Uterus (tissue), 4 donors: Measurements from ENCODE around the gene HEG1. TPM values are rescaled to one million over a fixed set of nuclear protein-coding genes. Genes with fewer than 3 reads are reported as not detected.

Source experiments
- DNase-seq, 2 donors: peaks; one replicate each; pipeline ENCODE4 v3.0.0-alpha.2; 2019 to 2020
- H3K27ac ChIP-seq, 2 donors: fragments of 200-600 bp; sonication (generic); 1 replicate in 1 of 2; 2 replicates in 1 of 2; pipeline ENCODE4 v1.5.1; 2016 to 2018
- H3K27me3 ChIP-seq, 2 donors: fragments of 200-600 bp; sonication (generic); one replicate each; pipeline ENCODE4 v1.5.1; 2018 to 2019; ENCODE audit warnings: control low read depth in 1 of 2
- H3K36me3 ChIP-seq, 2 donors: fragments of 200-600 bp; sonication (generic); one replicate each; pipeline ENCODE4 v1.5.1; 2019; ENCODE audit warnings: control low read depth in 1 of 2
- H3K4me1 ChIP-seq, 2 donors: fragments of 200-600 bp; sonication (generic); one replicate each; pipeline ENCODE4 v1.5.1; 2018 to 2019; ENCODE audit warnings: control low read depth in 1 of 2
- H3K4me3 ChIP-seq, 2 donors: fragments of 200-600 bp; sonication (generic); 1 replicate in 1 of 2; 2 replicates in 1 of 2; pipeline ENCODE4 v1.5.1; 2018 to 2019; ENCODE audit warnings: mild to moderate bottlenecking in 1 of 2
- H3K9me3 ChIP-seq, 2 donors: fragments of 200-600 bp; sonication (generic); one replicate each; pipeline ENCODE4 v1.5.1; 2019; ENCODE audit warnings: control low read depth in 1 of 2
- CTCF ChIP-seq, 4 experiments: fragments of 200-600 bp in 2 of 4; fragments of 450-650 bp in 2 of 4; sonication (generic) in 2 of 4; IDR thresholded peaks; one replicate each; pipeline ENCODE4 v1.5.1; 2016 to 2019; ENCODE audit warnings: antibody characterized with exemption in 4 of 4, mild to moderate bottlenecking in 2 of 4, moderate library complexity in 1 of 4
- POLR2A ChIP-seq, 2 donors: fragments of 450-650 bp; IDR thresholded peaks; one replicate each; pipeline ENCODE4 v1.6.1; 2016; ENCODE audit warnings: antibody characterized with exemption in 2 of 2, mild to moderate bottlenecking in 1 of 2, moderate library complexity in 1 of 2
- intact Hi-C: fragments of 100-400 bp; cut with DNase I; formaldehyde crosslinking; loops from one replicate; pipeline ENCODE4 v1.15.1; 2023; ENCODE audit warnings: low total_unique reads
- total RNA-seq, 4 donors: library from RNA; depleted of rRNA in 3 of 4; stranded (reverse); fragments of >200 nt in 3 of 4; gene quantifications; one replicate each; pipeline versions ENCODE4 v1.1.0 to v1.2.4, GENCODE V29; 2014 to 2023
- donor health status: DM: yes; HTN: yes; CAD: no.

Gene HEG1
- total RNA-seq, 4 donors from 2014 or later = 64.8 to 97.0 (median 71.7) TPM

GRCh38 chr3:125080077-125080476, 24.3 kb upstream of the HEG1 start:
- no peak for DNase-seq
- no peak overlapping the region for H3K27ac ChIP-seq
- no peaks in the 10 kb centered on the region for H3K9me3 ChIP-seq
- no peaks in the 10 kb centered on the region for H3K4me1 ChIP-seq
- TF ChIP-seq POLR2A (IDR thresholded peaks at IDR 0.05) (no peak), CTCF (IDR thresholded peaks at IDR 0.05) (no peak)
- H3K36me3 ChIP-seq = no peaks in the 10 kb centered on the region
- H3K27me3 ChIP-seq = no peaks in the 10 kb centered on the region
- intact Hi-C loops = no loop called here
- no peak overlapping the region for H3K4me3 ChIP-seq

GRCh38 chr3:125079675-125080045, 23.9 kb upstream of the HEG1 start:
- Histone ChIP-seq H3K27me3 (no peaks in the 10 kb centered on the region), H3K27ac (no peak overlapping the region), H3K4me3 (no peak overlapping the region), H3K9me3 (no peaks in the 10 kb centered on the region), H3K36me3 (no peaks in the 10 kb centered on the region), H3K4me1 (no peaks in the 10 kb centered on the region)
- TF ChIP-seq CTCF (IDR thresholded peaks at IDR 0.05) = no peak
- TF ChIP-seq POLR2A (IDR thresholded peaks at IDR 0.05) = no peak
- DNase-seq = no peak
- intact Hi-C loops = no loop called here

- H3K4me3 ChIP-seq = no peak overlapping the region
- H3K27ac ChIP-seq = no peak overlapping the region
- no peaks in the 10 kb centered on the region for H3K36me3 ChIP-seq
- DNase-seq = no peak
- no peaks in the 10 kb centered on the region for H3K4me1 ChIP-seq
- intact Hi-C loops = no loop called here
- H3K9me3 ChIP-seq = no peaks in the 10 kb centered on the region
- TF ChIP-seq POLR2A (IDR thresholded peaks at IDR 0.05) (no peak), CTCF (IDR thresholded peaks at IDR 0.05) (no peak)
- H3K27me3 ChIP-seq = no peaks in the 10 kb centered on the region
Observed at GRCh38 chr3:125078951-125079674, 23.3 kb upstream of the HEG1 start.

GRCh38 chr3:125077864-125078263, 22.1 kb upstream of the HEG1 start:
- Histone ChIP-seq H3K27me3 (no peaks in the 10 kb centered on the region), H3K4me1 (no peaks in the 10 kb centered on the region), H3K9me3 (no peaks in the 10 kb centered on the region), H3K27ac (no peak overlapping the region), H3K4me3 (no peak overlapping the region), H3K36me3 (no peaks in the 10 kb centered on the region)
- no peak for TF ChIP-seq POLR2A (IDR thresholded peaks at IDR 0.05)
- intact Hi-C loops = no loop called here
- DNase-seq = no peak

GRCh38 chr3:125076464-125076863, 20.7 kb upstream of the HEG1 start:
- Histone ChIP-seq H3K27ac (no peak overlapping the region), H3K36me3 (no peaks in the 10 kb centered on the region), H3K4me3 (no peak overlapping the region), H3K4me1 (no peaks in the 10 kb centered on the region), H3K27me3 (no peaks in the 10 kb centered on the region), H3K9me3 (no peaks in the 10 kb centered on the region)
- no peak for TF ChIP-seq POLR2A (IDR thresholded peaks at IDR 0.05)
- TF ChIP-seq CTCF (IDR thresholded peaks at IDR 0.05) = no peak
- no peak for DNase-seq
- intact Hi-C loops = no loop called here

GRCh38 chr3:125075738-125076137, 19.9 kb upstream of the HEG1 start:
- no peak overlapping the region for H3K27ac ChIP-seq
- no peaks in the 10 kb centered on the region for H3K27me3 ChIP-seq
- no peak for TF ChIP-seq CTCF (IDR thresholded peaks at IDR 0.05)
- no peak for TF ChIP-seq POLR2A (IDR thresholded peaks at IDR 0.05)
- H3K9me3 ChIP-seq = no peaks in the 10 kb centered on the region
- H3K4me3 ChIP-seq = no peak overlapping the region
- intact Hi-C loops = no loop called here
- no peaks in the 10 kb centered on the region for H3K36me3 ChIP-seq
- DNase-seq = no peak
- H3K4me1 ChIP-seq = no peaks in the 10 kb centered on the region
